HCT116 (cell line): ENCODE measurements around the gene BCAS4. TPM values are rescaled to one million over a fixed set of nuclear protein-coding genes. Genes with fewer than 3 reads are reported as not detected.

Experiments used
- ATAC-seq: fragments of 200-7000 bp; cut with Tn5 transposase; 2 replicates; pipeline ENCODE4 v1.9.1; 2020; ENCODE audit warnings: mild to moderate bottlenecking, moderate library complexity
- BruUV-seq: library from RNA; stranded (reverse); fragments of 400-500 nt; replicated peaks from 2 replicates; lab custom pipeline; 2021; lab: Mats Ljungman, UMichigan
- CTCF ChIA-PET: fragments of 300-600 bp; sonication (Branson Sonifier 250); formaldehyde crosslinking; loops from one replicate; lab custom pipeline; 2021; ENCODE audit warnings: antibody characterized with exemption; lab: Charles Lee
- POLR2A ChIA-PET: fragments of 300-600, 350-600 bp; sonication (Branson Sonifier 250); formaldehyde crosslinking; loops from one replicate; lab custom pipeline; 2021; ENCODE audit warnings: antibody characterized with exemption; lab: Charles Lee
- RAD21 ChIA-PET, 2 experiments: fragments of 300-600 bp; sonication (Branson Sonifier 250); formaldehyde crosslinking; loops; one replicate each; lab custom pipeline; 2023; ENCODE audit warnings: low total read pairs in 2 of 2; ENCODE audit not compliant: uncharacterized antibody in 2 of 2, unreplicated experiment in 2 of 2, low non-redundant PET in 1 of 2; lab: Charles Lee
- DNase-seq: peaks from one replicate; pipeline ENCODE4 v3.0.0-alpha.2; 2010; ENCODE audit warnings: low read depth, low spot score
- H2AFZ ChIP-seq: fragments of 200-600 bp; shearing (Covaris generic), sonication (generic); 2 replicates; pipeline ENCODE4 v1.6.1; 2017; ENCODE audit warnings: low read depth, mixed run types, mixed read lengths, antibody characterized with exemption, low read length; ENCODE audit not compliant: poor library complexity, severe bottlenecking
- H3K27ac ChIP-seq: 2 replicates; pipeline ENCODE4 v1.5.1; 2012; ENCODE audit warnings: low read depth, low read length
- H3K27me3 ChIP-seq: fragments of 200-600 bp; sonication (generic); 2 replicates; pipeline ENCODE4 v1.6.1; 2016; ENCODE audit warnings: mixed run types, low read length, mixed read lengths; ENCODE audit not compliant: insufficient read depth
- H3K36me3 ChIP-seq, 2 experiments: fragments of 200-500 bp in 1 of 2; fragments of 200-600 bp in 1 of 2; sonication (Bioruptor generic) in 1 of 2; sonication (generic) in 1 of 2; 2 replicates each; pipeline versions ENCODE4 v1.5.1 to v1.6.1; 2014 to 2016; ENCODE audit warnings: low read length in 2 of 2, inconsistent platforms in 1 of 2, mixed read lengths in 1 of 2, mixed run types in 1 of 2; ENCODE audit not compliant: insufficient read depth in 2 of 2, control insufficient read depth in 1 of 2
- H3K4me1 ChIP-seq, 2 experiments: fragments of 200-600 bp in 1 of 2; sonication (generic) in 1 of 2; 2 replicates each; pipeline versions ENCODE4 v1.5.1 to v1.6.1; 2012 to 2017; ENCODE audit warnings: low read length in 2 of 2, inconsistent platforms in 1 of 2, mild to moderate bottlenecking in 1 of 2, mixed read lengths in 1 of 2, mixed run types in 1 of 2, moderate library complexity in 1 of 2; ENCODE audit not compliant: insufficient read depth in 2 of 2, control insufficient read depth in 1 of 2
- H3K4me2 ChIP-seq: fragments of 200-600 bp; sonication (generic); 2 replicates; pipeline ENCODE4 v1.6.1; 2017; ENCODE audit warnings: mixed run types, low read length, mixed read lengths
- H3K4me3 ChIP-seq, 2 experiments: fragments of 200-600 bp in 1 of 2; sonication (generic) in 1 of 2; replicated peaks in 1 of 2; 2 replicates each; pipeline ENCODE4 v1.5.1; 2011 to 2016; ENCODE audit warnings: low read length in 2 of 2, control low read depth in 1 of 2, low read depth in 1 of 2, mild to moderate bottlenecking in 1 of 2, mixed read lengths in 1 of 2, mixed run types in 1 of 2
- H3K79me2 ChIP-seq: fragments of 200-600 bp; sonication (generic); 2 replicates; pipeline ENCODE4 v1.6.1; 2017; ENCODE audit warnings: mild to moderate bottlenecking, mixed run types, low read length, moderate library complexity, mixed read lengths; ENCODE audit not compliant: insufficient read depth
- H3K9ac ChIP-seq: fragments of 200-600 bp; sonication (generic); 2 replicates; pipeline ENCODE4 v1.6.1; 2016; ENCODE audit warnings: low read length, mixed read lengths
- H3K9me2 ChIP-seq: fragments of 200-600 bp; sonication (generic), shearing (Covaris generic); 2 replicates; pipeline ENCODE4 v1.6.1; 2017; ENCODE audit warnings: mixed run types, mild to moderate bottlenecking, moderate library complexity; ENCODE audit not compliant: insufficient read depth
- H3K9me3 ChIP-seq, 2 experiments: fragments of 200-500 bp in 1 of 2; fragments of 200-600 bp in 1 of 2; sonication (Bioruptor generic) in 1 of 2; sonication (generic) in 1 of 2; 2 replicates each; pipeline ENCODE4 v1.6.1; 2014 to 2017; ENCODE audit warnings: low read length in 2 of 2, mixed read lengths in 2 of 2, inconsistent platforms in 1 of 2, low read depth in 1 of 2, mild to moderate bottlenecking in 1 of 2, mixed run types in 1 of 2, moderate library complexity in 1 of 2; ENCODE audit not compliant: control insufficient read depth in 1 of 2, insufficient read depth in 1 of 2
- H4K20me1 ChIP-seq: fragments of 200-600 bp; sonication (generic), shearing (Covaris generic); 2 replicates; pipeline ENCODE4 v1.6.1; 2017; ENCODE audit warnings: mixed run types, mild to moderate bottlenecking, moderate library complexity; ENCODE audit not compliant: insufficient read depth
- CBX3 ChIP-seq: IDR thresholded peaks from 2 replicates; pipeline ENCODE4 v1.6.1; 2012; ENCODE audit warnings: low read depth
- CEBPB ChIP-seq: IDR thresholded peaks from 2 replicates; pipeline ENCODE4 v1.6.1; 2012; ENCODE audit warnings: low read depth
- CTCF ChIP-seq, 3 experiments: fragments of 200-600 bp in 1 of 3; sonication (generic) in 1 of 3; IDR thresholded peaks in 2 of 3; conservative IDR thresholded peaks in 1 of 3; 2 replicates each; pipeline ENCODE4 v1.5.1; 2012 to 2017; ENCODE audit warnings: low read depth in 2 of 3, low read length in 2 of 3, antibody characterized with exemption in 1 of 3, borderline replicate concordance in 1 of 3, control low read depth in 1 of 3, mild to moderate bottlenecking in 1 of 3, mixed read lengths in 1 of 3, mixed run types in 1 of 3, moderate library complexity in 1 of 3; ENCODE audit not compliant: insufficient read depth in 1 of 3
- EGR1 ChIP-seq: IDR thresholded peaks from 2 replicates; pipeline ENCODE4 v1.6.1; 2012; ENCODE audit warnings: low read depth
- EZH2phosphoT487 ChIP-seq: fragments of 200-600 bp; IDR thresholded peaks from 2 replicates; pipeline ENCODE4 v1.6.1; 2018; ENCODE audit warnings: antibody characterized with exemption, borderline replicate concordance
- JUND ChIP-seq: IDR thresholded peaks from 2 replicates; pipeline ENCODE4 v1.6.1; 2012
- MAX ChIP-seq: IDR thresholded peaks from 2 replicates; pipeline ENCODE4 v1.6.1; 2012
- POLR2AphosphoS5 ChIP-seq: IDR thresholded peaks from 2 replicates; pipeline ENCODE4 v1.6.1; 2011; ENCODE audit warnings: mild to moderate bottlenecking, low read depth, low read length, moderate library complexity
- RAD21 ChIP-seq: IDR thresholded peaks from 2 replicates; pipeline ENCODE4 v1.6.1; 2012; ENCODE audit warnings: low read depth, mild to moderate bottlenecking
- SIN3A ChIP-seq: IDR thresholded peaks from 2 replicates; pipeline ENCODE4 v1.6.1; 2012; ENCODE audit warnings: low read depth
- SP1 ChIP-seq: IDR thresholded peaks from 2 replicates; pipeline ENCODE4 v1.6.1; 2012; ENCODE audit warnings: low read depth
- SRF ChIP-seq: IDR thresholded peaks from 2 replicates; pipeline ENCODE4 v1.6.1; 2012; ENCODE audit warnings: low read depth
- TCF7L2 ChIP-seq: IDR thresholded peaks from 2 replicates; pipeline ENCODE4 v1.7.0; 2011; ENCODE audit warnings: borderline replicate concordance, inconsistent platforms; ENCODE audit not compliant: insufficient read depth, insufficient read length; ENCODE audit errors: extremely low read depth
- YY1 ChIP-seq: IDR thresholded peaks from 2 replicates; pipeline ENCODE4 v1.6.1; 2011; ENCODE audit warnings: low read length, low read depth, moderate library complexity, mild to moderate bottlenecking; ENCODE audit not compliant: insufficient replicate concordance; ENCODE audit errors: extremely low read depth
- ZFX ChIP-seq: fragments of 450-650 bp; IDR thresholded peaks from 2 replicates; pipeline ENCODE4 v1.6.1; 2017
- ZNF274 ChIP-seq: fragments of 200-500 bp; sonication (Bioruptor generic); IDR thresholded peaks from 2 replicates; pipeline ENCODE4 v1.6.1; 2014; ENCODE audit warnings: mild to moderate bottlenecking, low read depth, low read length, inconsistent platforms
- intact Hi-C: fragments of 100-400 bp; cut with micrococcal nuclease; formaldehyde crosslinking; loops from 2 replicates; pipeline ENCODE4 v1.10.0; 2022
- total RNA-seq: library from RNA; stranded (reverse); gene quantifications from one replicate; pipeline ENCODE4 v1.2.1, GENCODE V29; 2021; ENCODE audit not compliant: unreplicated experiment
- TF ChIP-seq, protein P1 (sequence below): IDR thresholded peaks from 2 replicates; pipeline ENCODE4 v1.6.1; 2011; ENCODE audit warnings: mild to moderate bottlenecking, low read length, moderate library complexity; ENCODE audit not compliant: insufficient replicate concordance; ENCODE audit errors: extremely low read depth
- TF ChIP-seq, protein P2 (sequence below): IDR thresholded peaks from 2 replicates; pipeline ENCODE4 v1.6.1; 2012; ENCODE audit warnings: low read depth
- TF ChIP-seq, protein P3 (sequence below): IDR thresholded peaks from 2 replicates; pipeline ENCODE4 v1.6.1; 2012

BCAS4 gene
- total RNA-seq, 1 experiment from 2014 or later, result 18.9 TPM

DNA sequence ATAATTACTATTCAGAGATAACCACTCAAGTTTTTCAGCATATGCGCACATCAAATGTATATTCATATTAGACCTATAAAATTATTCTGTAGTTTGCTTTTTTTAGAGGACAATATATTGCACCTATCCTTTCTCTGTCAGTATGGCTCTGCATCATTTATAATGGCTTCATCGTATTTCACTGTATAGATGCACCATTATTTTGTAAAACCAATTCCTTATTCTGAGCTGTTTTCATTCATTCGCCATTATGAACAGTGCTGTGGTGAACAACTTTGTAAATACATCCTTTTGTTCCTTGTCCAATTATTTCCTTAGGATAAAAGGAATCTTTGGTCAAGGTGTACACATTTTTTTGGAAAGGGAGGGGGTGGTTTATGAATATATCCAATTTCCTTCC is 29.2 kb upstream of the BCAS4 start:
- intact Hi-C loops, result no loop called here
- no peaks in the 10 kb centered on the region for H4K20me1 ChIP-seq
- POLR2A ChIA-PET, result interaction anchor here (1.3 kb wide), 1 partner anchor 25 kb away, joined by 3 read pairs; no protein-coding TSS in a partner anchor
- H3K9ac ChIP-seq, result no peak overlapping the region
- CTCF ChIA-PET, result interaction anchor here (1.4 to 2.8 kb wide), 5 partner anchors 17 to 103 kb away, joined by 3 to 9 read pairs (median 7); partner anchors contain the start of gene BCAS4
- RAD21 ChIA-PET, result interaction anchor here in 1 of 2 experiments (0.6 kb wide), 1 partner anchor 25 kb away, joined by 3 read pairs; no protein-coding TSS in a partner anchor
- H3K9me3 ChIP-seq, result no peaks in the 10 kb centered on the region
- no peaks in the 10 kb centered on the region for H3K36me3 ChIP-seq
- peak overlapping the region; percentile 33 for H2AFZ ChIP-seq
- H3K4me2 ChIP-seq, result peak overlapping the region; percentile 41; the same call in 1 of the 2 replicates
- H3K4me1 ChIP-seq, result peaks cover 46 to 66% of the 10 kb centered on the region in 2 experiments
- H3K27me3 ChIP-seq, result no peaks in the 10 kb centered on the region
- H3K27ac ChIP-seq, result peak overlapping the region; percentile 10; the same call in 1 of the 2 replicates
- TF ChIP-seq, protein P1, sequence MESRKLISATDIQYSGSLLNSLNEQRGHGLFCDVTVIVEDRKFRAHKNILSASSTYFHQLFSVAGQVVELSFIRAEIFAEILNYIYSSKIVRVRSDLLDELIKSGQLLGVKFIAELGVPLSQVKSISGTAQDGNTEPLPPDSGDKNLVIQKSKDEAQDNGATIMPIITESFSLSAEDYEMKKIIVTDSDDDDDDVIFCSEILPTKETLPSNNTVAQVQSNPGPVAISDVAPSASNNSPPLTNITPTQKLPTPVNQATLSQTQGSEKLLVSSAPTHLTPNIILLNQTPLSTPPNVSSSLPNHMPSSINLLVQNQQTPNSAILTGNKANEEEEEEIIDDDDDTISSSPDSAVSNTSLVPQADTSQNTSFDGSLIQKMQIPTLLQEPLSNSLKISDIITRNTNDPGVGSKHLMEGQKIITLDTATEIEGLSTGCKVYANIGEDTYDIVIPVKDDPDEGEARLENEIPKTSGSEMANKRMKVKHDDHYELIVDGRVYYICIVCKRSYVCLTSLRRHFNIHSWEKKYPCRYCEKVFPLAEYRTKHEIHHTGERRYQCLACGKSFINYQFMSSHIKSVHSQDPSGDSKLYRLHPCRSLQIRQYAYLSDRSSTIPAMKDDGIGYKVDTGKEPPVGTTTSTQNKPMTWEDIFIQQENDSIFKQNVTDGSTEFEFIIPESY, result no peak
- TF ChIP-seq SP1 (no peak), CTCF (IDR thresholded peaks at IDR 0.05 in 2 of 3, conservative IDR thresholded peaks at IDR 0.05 in 1 of 3; ENCODE audit: borderline replicate concordance in 1 of 3, insufficient read depth in 1 of 3, low read depth in 2 of 3, low read length in 2 of 3) (no peak), SRF (no peak), MAX (no peak), EGR1 (no peak), CBX3 (no peak), RAD21 (no peak), JUND (no peak), YY1 (no peak), TCF7L2 (no peak), CEBPB (no peak), ZNF274 (no peak), EZH2phosphoT487 (no peak), SIN3A (no peak), ZFX (no peak), POLR2AphosphoS5 (no peak)
- TF ChIP-seq, protein P2, sequence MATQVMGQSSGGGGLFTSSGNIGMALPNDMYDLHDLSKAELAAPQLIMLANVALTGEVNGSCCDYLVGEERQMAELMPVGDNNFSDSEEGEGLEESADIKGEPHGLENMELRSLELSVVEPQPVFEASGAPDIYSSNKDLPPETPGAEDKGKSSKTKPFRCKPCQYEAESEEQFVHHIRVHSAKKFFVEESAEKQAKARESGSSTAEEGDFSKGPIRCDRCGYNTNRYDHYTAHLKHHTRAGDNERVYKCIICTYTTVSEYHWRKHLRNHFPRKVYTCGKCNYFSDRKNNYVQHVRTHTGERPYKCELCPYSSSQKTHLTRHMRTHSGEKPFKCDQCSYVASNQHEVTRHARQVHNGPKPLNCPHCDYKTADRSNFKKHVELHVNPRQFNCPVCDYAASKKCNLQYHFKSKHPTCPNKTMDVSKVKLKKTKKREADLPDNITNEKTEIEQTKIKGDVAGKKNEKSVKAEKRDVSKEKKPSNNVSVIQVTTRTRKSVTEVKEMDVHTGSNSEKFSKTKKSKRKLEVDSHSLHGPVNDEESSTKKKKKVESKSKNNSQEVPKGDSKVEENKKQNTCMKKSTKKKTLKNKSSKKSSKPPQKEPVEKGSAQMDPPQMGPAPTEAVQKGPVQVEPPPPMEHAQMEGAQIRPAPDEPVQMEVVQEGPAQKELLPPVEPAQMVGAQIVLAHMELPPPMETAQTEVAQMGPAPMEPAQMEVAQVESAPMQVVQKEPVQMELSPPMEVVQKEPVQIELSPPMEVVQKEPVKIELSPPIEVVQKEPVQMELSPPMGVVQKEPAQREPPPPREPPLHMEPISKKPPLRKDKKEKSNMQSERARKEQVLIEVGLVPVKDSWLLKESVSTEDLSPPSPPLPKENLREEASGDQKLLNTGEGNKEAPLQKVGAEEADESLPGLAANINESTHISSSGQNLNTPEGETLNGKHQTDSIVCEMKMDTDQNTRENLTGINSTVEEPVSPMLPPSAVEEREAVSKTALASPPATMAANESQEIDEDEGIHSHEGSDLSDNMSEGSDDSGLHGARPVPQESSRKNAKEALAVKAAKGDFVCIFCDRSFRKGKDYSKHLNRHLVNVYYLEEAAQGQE, result no peak
- TF ChIP-seq, protein P3, sequence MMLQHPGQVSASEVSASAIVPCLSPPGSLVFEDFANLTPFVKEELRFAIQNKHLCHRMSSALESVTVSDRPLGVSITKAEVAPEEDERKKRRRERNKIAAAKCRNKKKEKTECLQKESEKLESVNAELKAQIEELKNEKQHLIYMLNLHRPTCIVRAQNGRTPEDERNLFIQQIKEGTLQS, result no peak
- H3K9me2 ChIP-seq, result no peaks in the 10 kb centered on the region
- no peaks in the 10 kb centered on the region for H3K79me2 ChIP-seq
- no peak overlapping the region for H3K4me3 ChIP-seq
- ATAC-seq (no peak), DNase-seq (no peak)
- no TSS peak for BruUV-seq
